Measurements from ENCODE around the gene PTX3.
A peak's percentile ranks its signal among the peaks of the same experiment; 100 is the strongest.

PTX3 gene

GRCh38 chr3:157447026-157447694 lies 10.5 kb downstream of the PTX3 start:
- peak; percentile 75 to 78 for DNase-seq (ENCODE audit: low read depth in 2 of 2)
- peak; percentile 78 for TF ChIP-seq CTCF (IDR thresholded peaks at IDR 0.05; ENCODE audit: low read depth, low read length)

DNA sequence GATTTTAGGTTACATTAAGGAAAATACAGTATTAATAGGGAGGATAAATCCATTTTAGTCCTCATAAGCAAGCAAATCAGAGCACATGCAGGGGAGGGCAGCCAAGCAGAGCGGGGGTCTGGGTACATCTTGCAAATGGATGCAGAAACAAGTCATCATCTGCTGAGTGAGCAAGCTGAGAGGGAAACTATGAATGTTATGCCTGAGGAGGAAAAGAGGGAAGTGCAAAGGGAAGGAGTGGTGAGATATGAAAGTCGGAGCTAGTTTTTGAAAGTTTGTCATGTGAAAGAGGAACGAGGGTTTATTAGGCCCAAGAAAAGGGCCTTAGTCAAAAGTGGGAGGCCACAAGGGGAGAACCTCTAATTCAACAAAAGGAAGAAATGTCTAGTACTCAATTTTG lies 15.4 kb downstream of the PTX3 start:
- no peak for TF ChIP-seq CTCF (IDR thresholded peaks at IDR 0.05; ENCODE audit: low read depth, low read length)
- DNase-seq (ENCODE audit: low read depth in 2 of 2): peak in 1 of 2 donors; percentile 11

More at GRCh38 chr3:157447026-157447694, 10.5 kb downstream of the PTX3 start:
- H3K4me3 ChIP-seq (replicated peaks in 1 of 2; ENCODE audit: low read depth in 2 of 2, low read length in 2 of 2): no peak overlapping the region

GRCh38 chr3:157453824-157454223 lies 17.2 kb downstream of the PTX3 start:
- DNase-seq (ENCODE audit: low read depth in 2 of 2): no peak
- H3K4me3 ChIP-seq (replicated peaks in 1 of 2; ENCODE audit: low read depth in 2 of 2, low read length in 2 of 2): no peak overlapping the region
- no peak for TF ChIP-seq CTCF (IDR thresholded peaks at IDR 0.05; ENCODE audit: low read depth, low read length)

More for the DNA sequence above, 15.4 kb downstream of the PTX3 start:
- no peak overlapping the region for H3K4me3 ChIP-seq (replicated peaks in 1 of 2; ENCODE audit: low read depth in 2 of 2, low read length in 2 of 2)

DNA sequence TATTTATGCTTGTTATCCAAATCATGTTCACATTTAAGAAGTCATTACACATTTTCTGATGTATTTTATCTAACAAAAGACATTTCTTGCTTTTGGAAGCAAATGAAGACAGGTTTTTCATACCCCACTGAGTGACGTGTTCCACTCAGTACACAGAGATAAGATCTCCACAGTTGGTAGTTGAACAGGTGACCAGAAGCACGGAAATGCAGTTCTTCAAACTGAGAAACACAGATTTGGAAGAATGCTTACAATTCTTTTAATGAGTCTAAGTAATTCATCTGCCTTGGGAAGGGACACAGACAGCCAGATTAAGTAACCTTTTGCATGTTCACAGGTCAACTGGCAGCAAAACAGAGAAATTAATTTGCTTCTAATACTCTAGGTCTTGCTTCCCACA lies 23.1 kb downstream of the PTX3 start:
- no peak for DNase-seq (ENCODE audit: low read depth in 2 of 2)
- no peak overlapping the region for H3K4me3 ChIP-seq (replicated peaks in 1 of 2; ENCODE audit: low read depth in 2 of 2, low read length in 2 of 2)
- TF ChIP-seq CTCF (IDR thresholded peaks at IDR 0.05; ENCODE audit: low read depth, low read length): no peak

- peak in 1 of 2 donors; percentile 71 for DNase-seq (ENCODE audit: low read depth in 2 of 2)
- no peak overlapping the region for H3K4me3 ChIP-seq (replicated peaks in 1 of 2; ENCODE audit: low read depth in 2 of 2, low read length in 2 of 2)
- no peak for TF ChIP-seq CTCF (IDR thresholded peaks at IDR 0.05; ENCODE audit: low read depth, low read length)
These were observed 23.6 kb downstream of the PTX3 start for GRCh38 chr3:157460253-157460652.

DNA sequence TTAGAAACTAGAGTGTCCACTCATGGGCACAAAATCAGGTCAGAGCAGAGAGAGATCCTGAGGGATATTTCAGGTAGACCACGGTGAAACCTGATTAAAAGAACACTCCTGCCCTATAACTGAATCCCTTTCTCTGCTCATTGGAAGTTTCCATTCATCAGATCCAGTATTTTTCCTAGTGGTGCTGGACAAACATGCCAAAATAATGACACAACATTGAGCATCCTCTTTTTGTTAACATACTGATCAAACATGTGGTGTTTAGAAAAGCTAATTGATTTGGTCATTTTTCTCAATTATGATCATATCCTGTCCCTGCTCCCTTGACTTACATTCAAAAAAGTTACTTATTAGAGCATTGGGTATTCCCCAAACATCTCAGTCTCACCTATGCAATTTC lies 27.2 kb downstream of the PTX3 start:
- H3K4me3 ChIP-seq (replicated peaks in 1 of 2; ENCODE audit: low read depth in 2 of 2, low read length in 2 of 2): no peak overlapping the region
- no peak for TF ChIP-seq CTCF (IDR thresholded peaks at IDR 0.05; ENCODE audit: low read depth, low read length)
- DNase-seq (ENCODE audit: low read depth in 2 of 2): no peak

- TF ChIP-seq CTCF (IDR thresholded peaks at IDR 0.05; ENCODE audit: low read depth, low read length): no peak
- DNase-seq (ENCODE audit: low read depth in 2 of 2): peak in 1 of 2 donors; percentile 16
- no peak overlapping the region for H3K4me3 ChIP-seq (replicated peaks in 1 of 2; ENCODE audit: low read depth in 2 of 2, low read length in 2 of 2)
These were observed 27.7 kb downstream of the PTX3 start for GRCh38 chr3:157464321-157464720.
